OCI-LY7 (cell line): ENCODE data around the gene ARHGAP40.

ENCODE experiments used
- EZH2phosphoT487 ChIP-seq: fragments of 200-600 bp; sonication (generic); IDR thresholded peaks from 2 replicates; pipeline ENCODE4 v1.6.1; 2018; ENCODE audit warnings: low read depth, borderline replicate concordance, mild to moderate bottlenecking, mixed run types, antibody characterized with exemption, low read length, moderate library complexity, mixed read lengths
- TF ChIP-seq, protein P1 (sequence below): fragments of 200-600 bp; sonication (generic); conservative IDR thresholded peaks from 2 replicates; pipeline ENCODE4 v1.5.1; 2014; ENCODE audit warnings: mild to moderate bottlenecking, antibody characterized with exemption, low read length, moderate library complexity, mixed read lengths

DNA sequence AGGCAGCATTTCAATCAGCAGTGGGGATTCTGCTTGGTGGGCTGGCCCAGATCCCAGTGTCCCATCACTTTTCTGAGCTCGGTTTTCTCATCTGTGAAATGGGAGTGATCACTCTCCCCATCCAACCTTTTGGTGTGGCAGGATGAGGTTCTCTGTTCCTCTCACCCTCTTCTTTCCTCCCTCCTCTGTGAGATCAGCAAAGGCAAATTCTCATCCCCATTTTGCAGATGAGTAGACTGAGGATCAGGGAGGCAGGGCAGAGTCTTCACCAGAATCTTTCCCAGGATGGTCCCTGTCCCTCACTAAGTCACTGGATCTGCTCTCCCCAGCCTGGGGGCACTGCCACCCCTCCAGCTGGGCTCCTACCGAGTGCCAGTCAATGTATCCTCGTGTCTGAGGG, 62.1 kb downstream of the ARHGAP40 start:
- TF ChIP-seq, protein P1, sequence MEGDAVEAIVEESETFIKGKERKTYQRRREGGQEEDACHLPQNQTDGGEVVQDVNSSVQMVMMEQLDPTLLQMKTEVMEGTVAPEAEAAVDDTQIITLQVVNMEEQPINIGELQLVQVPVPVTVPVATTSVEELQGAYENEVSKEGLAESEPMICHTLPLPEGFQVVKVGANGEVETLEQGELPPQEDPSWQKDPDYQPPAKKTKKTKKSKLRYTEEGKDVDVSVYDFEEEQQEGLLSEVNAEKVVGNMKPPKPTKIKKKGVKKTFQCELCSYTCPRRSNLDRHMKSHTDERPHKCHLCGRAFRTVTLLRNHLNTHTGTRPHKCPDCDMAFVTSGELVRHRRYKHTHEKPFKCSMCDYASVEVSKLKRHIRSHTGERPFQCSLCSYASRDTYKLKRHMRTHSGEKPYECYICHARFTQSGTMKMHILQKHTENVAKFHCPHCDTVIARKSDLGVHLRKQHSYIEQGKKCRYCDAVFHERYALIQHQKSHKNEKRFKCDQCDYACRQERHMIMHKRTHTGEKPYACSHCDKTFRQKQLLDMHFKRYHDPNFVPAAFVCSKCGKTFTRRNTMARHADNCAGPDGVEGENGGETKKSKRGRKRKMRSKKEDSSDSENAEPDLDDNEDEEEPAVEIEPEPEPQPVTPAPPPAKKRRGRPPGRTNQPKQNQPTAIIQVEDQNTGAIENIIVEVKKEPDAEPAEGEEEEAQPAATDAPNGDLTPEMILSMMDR: no peak
- no peak for TF ChIP-seq EZH2phosphoT487
